Suprapubic skin (tissue), 4 donors: Measurements from ENCODE around the gene CAMSAP3.

Source experiments
- EP300 ChIP-seq: sonication (generic); formaldehyde crosslinking; IDR thresholded peaks from one replicate; pipeline ENCODE4 v1.6.1; 2017; ENCODE audit warnings: antibody characterized with exemption
- POLR2A ChIP-seq, 2 donors: fragments of 450-650 bp; IDR thresholded peaks; one replicate each; pipeline ENCODE4 v1.6.1; 2017; ENCODE audit warnings: antibody characterized with exemption in 2 of 2, mild to moderate bottlenecking in 2 of 2, moderate library complexity in 2 of 2
- POLR2AphosphoS5 ChIP-seq, 3 donors: sonication (generic); formaldehyde crosslinking; IDR thresholded peaks; one replicate each; pipeline ENCODE4 v1.6.1; 2017; ENCODE audit warnings: antibody characterized with exemption in 3 of 3
- TF ChIP-seq, protein P1 (sequence below), 2 donors: fragments of 200-600 bp in 1 of 2; fragments of 450-650 bp in 1 of 2; sonication (generic) in 1 of 2; IDR thresholded peaks; one replicate each; pipeline ENCODE4 v1.5.1; 2016 to 2019; ENCODE audit warnings: antibody characterized with exemption in 2 of 2, mild to moderate bottlenecking in 1 of 2, moderate library complexity in 1 of 2

DNA sequence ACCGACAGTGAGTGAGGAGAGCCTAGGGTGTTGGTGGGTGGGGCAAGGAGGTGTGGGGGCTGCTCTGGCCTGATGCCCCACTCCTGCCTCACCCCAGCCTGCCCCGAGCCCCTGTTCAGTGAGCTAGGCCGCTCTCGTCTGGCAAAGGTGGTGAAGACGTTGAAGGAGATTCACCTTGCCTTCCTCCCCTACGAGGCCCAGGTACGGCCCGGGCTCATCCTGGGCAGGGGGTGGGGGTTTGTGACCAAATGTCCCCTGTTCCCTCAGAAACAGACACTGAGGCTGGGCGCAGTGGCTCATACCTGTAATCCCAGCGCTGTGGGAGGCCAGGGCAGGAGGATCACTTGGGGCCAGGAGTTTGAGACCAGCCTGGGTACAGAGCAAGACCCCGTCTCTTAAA is 45.1 kb downstream of the CAMSAP3 start:
- TF ChIP-seq, protein P1, sequence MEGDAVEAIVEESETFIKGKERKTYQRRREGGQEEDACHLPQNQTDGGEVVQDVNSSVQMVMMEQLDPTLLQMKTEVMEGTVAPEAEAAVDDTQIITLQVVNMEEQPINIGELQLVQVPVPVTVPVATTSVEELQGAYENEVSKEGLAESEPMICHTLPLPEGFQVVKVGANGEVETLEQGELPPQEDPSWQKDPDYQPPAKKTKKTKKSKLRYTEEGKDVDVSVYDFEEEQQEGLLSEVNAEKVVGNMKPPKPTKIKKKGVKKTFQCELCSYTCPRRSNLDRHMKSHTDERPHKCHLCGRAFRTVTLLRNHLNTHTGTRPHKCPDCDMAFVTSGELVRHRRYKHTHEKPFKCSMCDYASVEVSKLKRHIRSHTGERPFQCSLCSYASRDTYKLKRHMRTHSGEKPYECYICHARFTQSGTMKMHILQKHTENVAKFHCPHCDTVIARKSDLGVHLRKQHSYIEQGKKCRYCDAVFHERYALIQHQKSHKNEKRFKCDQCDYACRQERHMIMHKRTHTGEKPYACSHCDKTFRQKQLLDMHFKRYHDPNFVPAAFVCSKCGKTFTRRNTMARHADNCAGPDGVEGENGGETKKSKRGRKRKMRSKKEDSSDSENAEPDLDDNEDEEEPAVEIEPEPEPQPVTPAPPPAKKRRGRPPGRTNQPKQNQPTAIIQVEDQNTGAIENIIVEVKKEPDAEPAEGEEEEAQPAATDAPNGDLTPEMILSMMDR (IDR thresholded peaks at IDR 0.05) = no peak
- TF ChIP-seq POLR2AphosphoS5 (IDR thresholded peaks at IDR 0.05) (no peak), EP300 (no peak), POLR2A (IDR thresholded peaks at IDR 0.05) (no peak)
